ENCODE measurements around the gene SLC47A1.
"Not testable (repeated sequence)": the region's sequence is repeated elsewhere in the genome, so short reads cannot be mapped to it uniquely, and the experiment has no call there.

The SLC47A1 gene

DNA sequence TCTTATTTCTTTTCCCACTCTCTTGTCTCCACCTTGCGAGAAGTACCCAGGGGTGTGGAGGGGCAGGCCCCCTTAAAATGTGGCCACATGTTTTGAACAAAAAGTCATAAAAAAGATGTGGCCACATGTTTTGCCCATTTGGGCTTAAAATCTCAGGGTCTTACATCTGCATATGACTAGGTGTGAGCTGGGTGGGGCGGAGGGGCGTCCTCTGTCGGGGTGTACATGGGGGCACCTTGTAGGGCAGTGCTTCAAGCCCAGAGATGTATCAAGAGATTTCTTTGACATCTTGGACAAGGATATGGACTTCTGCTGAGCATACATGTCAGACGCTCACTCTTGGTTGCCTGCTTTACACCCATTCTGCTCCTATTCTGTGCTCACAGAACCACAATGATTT is 13.0 kb upstream of the SLC47A1 start:
- DNase-seq: no peak

DNA sequence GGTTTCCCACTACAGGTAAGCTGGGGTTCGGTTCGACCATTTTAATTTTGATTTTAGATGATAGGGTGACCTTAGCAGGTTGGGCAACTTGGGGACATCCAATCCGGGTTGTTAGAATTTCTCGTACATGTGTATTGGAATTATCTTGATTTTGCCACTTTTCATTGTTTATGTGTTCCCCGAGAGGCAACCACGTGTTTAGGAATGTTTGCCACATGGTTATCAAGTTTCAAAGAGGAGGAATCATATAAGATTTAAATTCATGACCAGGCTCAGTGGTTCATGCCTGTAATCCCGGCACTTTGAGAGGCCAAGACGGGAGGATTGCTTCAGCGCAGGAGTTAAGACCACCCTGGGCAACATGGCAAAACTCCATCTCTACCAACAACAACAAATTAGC is 10.0 kb upstream of the SLC47A1 start:
- DNase-seq: no peak

DNA sequence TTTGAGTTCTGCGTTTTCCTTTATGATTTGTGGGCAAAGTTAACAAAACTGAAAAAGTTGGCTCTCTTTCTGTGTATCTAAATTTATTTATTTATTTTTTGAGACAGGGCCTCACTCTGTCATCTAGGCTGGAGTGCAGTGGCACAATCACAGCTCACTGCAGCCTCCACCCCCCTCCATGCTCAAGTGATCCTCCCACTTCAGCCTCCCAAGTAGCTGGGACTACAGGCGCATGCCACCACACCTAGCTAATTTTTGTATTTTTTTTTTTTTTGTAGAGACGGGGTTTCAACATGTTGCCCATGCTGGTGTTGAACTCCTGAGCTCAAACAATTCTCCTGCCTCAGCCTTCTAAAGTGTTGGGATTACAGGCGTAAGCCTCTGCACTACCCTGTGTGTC is 6.7 kb upstream of the SLC47A1 start:
- DNase-seq: not testable (repeated sequence)

DNA sequence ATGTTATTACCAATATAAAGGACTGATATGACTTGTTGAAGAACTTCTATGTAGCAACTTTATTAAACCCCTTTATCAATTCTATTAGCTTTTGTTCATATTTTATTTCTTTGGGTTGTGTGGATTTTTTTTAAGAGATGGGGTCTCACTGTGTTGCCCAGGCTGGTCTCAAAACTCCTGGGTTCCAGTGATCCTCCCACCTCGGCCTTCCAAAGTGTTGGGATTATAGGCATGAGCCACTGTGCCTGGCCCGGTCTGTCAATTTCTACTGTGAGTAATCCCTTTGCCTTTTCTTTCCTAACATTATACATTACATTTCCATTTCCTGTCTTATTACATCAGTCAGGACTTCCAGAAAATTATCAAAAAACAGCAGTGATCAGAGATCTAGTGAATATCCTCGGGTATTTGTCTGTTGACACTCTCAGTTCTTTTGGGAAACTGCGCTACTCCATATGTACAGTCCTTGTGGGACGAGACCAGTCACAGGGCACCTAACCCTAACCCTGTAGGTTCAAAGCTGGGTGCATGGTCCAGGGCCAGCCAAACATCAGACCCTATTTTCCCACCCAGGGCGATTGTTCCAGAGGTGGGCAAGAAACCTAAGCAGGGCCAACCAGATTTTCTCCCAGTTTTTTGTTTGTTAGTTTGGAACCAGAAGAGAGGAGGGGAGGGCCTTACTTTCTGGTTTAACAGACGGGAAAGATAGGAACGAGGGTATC is 1.7 kb upstream of the SLC47A1 start:
- DNase-seq: no peak

DNA sequence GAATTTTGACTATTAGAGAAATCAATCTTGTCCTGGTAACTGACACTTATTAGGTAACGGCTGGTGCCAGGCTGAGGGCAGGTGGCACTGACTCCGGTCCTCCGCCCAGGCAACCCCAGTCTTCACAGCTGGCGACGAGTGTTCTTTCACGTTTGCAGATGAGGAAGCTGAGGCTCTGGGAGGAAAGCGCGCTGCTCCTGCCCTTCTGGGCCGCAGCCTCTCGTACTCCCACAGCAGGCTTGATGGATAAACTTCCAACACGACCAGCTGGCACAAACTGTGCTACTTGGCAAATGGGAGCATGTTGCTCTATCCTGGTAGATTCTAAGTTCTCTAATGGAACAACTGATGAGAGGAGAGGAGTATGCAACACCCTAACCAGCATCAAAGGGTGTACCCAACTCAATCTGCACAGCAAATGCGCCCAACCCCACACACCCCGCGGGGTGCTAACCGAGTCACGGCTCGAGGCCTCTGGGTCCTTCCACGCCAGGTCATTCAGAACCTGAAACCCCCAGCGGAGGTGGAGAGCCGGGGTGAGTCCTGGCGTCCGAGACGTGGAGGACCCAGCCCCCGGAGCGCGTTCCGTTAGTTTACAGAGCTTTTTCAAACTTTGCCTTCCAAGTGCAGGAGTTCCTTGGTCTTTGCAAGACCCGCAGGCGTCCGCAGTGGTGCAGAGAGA is 477 bp upstream of the SLC47A1 start:
- no peak for DNase-seq

DNA sequence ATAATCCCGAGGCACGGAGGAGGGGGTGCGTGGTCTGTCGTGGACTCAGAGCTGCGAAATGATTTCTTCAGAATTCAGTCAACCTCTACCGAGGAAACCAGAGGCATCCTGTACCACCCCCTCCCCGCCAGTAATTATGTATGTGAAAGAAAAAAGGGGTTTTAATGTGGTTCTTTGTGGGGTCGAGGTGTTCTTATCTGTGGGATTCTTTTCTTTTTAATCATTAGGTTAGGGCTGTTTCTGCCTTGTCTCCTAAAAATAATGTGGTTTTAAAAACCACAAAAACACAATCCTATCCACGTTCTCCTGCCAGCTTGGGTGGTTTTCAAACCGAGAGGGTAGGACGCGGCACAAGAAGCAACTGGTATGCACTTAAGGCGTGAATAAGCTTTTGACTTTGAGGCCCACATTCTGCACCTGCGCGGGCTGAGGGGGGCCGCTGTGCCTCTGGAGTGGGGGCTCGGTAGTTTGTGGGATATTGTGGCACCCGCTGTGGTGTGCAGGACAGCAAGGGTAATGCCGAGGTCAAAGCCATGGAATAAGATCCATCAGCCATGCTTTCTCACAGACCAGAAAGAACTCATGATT is 1.0 kb downstream of the SLC47A1 start:
- DNase-seq: no peak

DNA sequence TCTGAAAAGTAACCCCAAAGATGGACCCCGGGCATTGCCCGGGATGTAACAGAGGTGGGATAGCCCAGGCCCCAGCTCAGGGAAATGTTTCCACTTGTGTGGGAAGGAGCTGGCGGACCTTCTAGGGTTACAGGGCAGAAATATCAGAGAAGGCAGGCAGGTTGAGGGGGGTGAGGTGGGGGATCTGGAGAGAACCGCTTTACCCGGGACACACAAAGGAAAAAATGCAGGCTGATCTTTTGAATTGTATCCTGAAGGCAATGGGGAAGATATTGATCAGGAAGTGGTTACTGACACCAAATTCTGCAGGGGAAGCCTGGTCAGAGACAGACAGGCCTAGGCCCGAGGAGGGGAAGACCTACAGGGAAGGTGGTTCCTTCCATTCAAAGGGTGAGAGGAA is 3.5 kb downstream of the SLC47A1 start:
- DNase-seq: no peak

DNA sequence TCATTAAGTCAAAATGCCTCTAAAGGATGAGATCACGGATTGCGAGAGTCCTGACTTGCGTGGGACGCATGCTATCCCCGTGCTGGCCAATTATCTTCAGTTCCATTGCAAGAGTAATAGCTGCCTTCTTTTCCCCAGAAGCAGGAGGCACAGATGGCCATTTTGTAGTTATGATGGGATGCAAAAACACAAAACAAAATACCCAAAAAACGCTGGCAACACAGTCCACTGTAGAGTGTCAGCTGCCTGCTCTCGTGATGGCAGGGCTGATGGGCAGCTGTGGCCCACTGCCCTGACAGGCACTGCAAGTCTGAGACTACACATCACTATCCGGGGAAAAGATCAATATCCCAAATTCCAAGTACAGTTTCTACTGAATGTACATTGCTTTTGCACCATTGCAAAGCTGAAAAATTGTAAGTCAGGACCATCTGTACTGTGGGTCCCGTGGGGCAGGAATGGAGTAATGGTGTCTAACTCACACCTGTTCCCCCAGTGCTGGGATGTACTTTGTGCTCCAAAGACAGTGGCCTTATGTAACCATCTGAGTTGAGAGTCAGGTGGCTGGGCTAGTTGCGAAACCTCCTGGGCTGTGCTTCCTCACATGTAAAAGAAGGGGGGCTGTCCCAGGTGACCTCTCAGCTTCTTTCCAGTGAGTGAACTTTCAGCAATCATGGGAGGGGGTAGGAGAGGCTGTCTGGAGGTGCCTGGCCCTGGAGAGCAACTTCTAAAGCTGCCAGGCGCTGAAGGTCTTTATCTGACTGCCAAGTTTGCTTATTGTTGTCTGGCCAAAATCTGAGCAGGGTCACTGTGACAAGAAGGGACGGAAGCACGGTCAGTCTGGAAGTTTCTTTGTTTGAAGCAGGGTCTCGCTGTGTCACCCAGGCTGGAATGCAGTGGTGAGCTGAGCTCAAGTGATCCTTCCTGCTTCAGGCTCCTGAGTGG is 4.7 kb downstream of the SLC47A1 start:
- DNase-seq: no peak

DNA sequence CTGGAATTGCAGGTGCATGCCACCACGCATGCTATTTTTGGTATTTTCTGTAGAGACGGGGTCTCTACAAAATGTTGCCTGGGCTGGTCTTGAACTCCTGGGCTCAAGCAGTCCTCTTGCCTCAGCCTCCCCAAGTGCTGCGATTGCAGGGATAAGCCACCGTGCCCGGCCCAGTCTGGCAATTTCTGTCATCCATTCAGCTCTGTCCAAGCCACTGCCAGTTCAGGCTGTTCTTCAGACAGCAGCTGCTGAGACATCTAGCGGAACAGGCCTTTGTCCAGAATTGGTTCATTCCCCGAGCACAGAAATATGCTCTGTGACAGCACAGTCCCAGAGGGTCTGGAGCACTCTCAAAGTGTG is 5.4 kb downstream of the SLC47A1 start:
- DNase-seq: no peak

DNA sequence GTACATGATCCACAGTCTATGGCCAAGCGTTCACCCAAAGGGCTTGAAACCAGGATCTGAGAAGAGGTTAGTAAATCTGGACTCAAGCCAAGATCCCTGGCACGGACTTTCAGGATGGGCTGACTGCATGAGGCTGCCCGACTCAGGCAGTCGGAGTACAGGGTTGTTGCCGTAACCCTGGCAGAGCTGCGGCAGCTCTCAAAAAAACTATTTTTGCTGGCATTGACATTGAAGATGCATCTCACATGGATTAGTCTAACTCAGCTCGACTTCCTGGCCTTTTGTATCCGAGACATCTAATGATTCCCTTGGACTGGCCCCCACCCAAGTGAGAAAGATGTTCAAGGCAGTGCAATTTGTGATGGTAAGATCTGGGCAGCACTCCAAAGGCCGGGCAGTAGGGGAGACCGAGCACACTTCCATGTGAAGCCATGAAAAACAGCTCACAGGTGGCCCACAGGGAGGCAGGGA is 6.2 kb downstream of the SLC47A1 start:
- DNase-seq: no peak

DNA sequence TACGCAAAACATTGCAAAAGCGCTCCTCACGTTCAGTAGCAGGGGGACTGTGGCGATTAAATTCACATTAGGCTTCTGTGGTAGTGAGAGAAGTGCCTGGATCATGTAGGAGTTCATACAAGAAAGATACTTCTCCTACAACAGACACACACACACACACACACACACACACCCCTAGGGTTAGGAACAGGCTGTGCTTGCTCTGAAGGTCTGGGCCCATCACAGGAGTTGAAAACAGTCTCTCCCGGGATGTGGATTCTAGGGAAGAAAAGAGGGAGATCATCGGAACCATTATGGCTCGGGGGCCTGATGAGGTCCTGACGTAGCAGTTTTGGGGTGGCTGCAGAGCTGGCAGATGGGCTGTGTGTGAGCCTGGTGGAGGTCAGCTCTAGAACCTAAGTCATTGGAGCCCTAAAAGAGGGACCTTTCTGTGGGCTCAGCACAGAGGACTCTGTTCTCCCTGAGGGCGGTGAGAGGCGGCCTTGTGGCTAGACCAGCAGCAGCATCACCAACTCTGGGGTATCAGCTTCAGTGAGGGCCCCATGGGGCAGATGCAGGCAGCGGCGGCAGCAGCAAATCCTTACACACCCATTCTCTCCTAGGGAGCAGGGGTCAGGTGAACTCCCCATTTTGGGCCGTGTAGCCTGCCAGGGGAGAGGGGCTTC is 7.2 kb downstream of the SLC47A1 start:
- DNase-seq: no peak

DNA sequence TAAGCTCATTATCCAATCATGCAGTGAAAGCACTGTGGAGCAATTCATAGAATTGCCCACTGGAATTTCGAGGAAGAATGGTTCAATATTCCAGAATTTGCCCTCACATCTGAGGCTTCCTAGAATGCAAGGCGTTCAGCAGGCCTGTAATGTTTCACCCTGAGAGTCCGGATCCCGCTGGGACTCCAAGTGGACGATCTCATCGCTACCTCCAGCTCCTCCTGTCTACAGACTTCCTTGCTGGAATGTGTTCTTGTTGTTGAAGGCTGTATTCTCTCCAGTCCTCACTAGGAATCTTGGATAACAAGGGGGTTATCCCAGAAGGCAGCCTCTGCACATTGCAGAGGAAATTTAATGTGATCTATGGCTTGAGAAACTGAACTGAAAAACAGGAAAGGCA is 7.8 kb downstream of the SLC47A1 start:
- no peak for DNase-seq

DNA sequence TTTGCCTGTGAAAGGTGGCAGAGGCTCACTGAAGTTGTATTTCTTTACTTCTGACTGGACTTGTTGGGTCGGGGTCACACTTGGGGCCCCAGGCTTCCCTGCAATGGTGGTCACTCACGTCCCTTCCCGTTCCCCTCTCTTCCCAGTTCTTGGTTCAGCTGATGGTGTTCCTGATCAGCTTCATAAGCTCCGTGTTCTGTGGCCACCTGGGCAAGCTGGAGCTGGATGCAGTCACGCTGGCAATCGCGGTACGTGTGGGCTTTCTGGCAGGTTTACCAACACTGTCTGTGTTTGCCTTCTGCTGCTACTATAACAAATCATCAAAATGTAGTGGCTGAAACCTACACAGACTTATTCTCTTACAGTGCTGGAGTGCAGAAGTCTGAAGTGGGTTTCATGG is 8.6 kb downstream of the SLC47A1 start:
- no peak for DNase-seq

DNA sequence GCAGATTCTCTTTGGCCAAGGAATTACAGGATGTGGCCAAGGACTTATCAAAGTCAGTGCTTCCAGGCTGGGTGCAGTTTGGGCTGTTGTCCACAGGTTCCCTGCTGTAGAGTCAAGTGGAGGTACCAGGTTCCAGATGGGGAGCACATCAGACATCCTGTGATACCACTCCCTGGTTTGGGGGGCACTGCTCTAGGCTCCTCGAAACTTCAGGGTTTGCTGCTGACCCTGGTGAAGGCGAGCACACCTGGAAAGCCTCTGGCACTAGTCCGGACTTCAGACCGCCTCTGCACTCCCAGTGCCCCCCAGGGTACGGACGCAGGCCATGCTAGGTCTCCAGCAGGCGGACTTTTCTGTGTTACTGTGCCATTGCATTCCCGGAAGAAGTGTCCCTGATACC is 10.7 kb downstream of the SLC47A1 start:
- DNase-seq: no peak

DNA sequence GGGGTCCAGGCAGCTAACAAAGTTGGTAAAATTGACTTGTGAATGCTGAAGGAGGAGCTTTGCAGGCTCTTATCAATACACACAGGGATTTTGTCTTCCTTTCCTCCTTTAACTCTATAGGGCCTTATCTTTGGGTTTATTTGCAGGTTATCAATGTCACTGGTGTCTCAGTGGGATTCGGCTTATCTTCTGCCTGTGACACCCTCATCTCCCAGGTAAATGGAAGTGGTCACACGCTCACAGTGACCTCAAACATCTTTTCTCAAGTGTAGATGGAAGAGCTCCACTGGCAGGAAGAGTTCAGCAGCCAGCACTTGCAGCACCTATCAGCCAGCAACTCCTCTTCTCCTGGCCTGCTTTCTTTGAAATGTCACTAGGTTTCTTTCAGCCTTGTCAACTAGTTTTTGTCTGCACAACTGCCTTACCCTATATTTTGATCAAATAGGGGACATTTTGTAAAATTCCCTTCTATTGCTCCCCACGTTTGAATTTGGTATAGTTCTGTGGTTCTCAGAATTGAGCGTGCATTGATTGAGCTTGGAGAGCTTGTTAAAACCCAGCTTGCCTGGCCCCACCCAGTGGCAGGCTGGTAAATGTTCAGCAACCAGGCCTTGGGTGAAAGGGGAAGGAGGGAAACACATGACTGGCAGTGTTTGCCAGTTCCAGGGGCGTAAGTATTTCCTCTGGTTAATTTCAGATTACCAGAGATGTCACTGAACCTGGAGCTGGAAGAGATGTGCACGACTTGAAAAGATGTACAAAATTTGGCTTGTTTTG is 12.8 kb downstream of the SLC47A1 start:
- DNase-seq: no peak

DNA sequence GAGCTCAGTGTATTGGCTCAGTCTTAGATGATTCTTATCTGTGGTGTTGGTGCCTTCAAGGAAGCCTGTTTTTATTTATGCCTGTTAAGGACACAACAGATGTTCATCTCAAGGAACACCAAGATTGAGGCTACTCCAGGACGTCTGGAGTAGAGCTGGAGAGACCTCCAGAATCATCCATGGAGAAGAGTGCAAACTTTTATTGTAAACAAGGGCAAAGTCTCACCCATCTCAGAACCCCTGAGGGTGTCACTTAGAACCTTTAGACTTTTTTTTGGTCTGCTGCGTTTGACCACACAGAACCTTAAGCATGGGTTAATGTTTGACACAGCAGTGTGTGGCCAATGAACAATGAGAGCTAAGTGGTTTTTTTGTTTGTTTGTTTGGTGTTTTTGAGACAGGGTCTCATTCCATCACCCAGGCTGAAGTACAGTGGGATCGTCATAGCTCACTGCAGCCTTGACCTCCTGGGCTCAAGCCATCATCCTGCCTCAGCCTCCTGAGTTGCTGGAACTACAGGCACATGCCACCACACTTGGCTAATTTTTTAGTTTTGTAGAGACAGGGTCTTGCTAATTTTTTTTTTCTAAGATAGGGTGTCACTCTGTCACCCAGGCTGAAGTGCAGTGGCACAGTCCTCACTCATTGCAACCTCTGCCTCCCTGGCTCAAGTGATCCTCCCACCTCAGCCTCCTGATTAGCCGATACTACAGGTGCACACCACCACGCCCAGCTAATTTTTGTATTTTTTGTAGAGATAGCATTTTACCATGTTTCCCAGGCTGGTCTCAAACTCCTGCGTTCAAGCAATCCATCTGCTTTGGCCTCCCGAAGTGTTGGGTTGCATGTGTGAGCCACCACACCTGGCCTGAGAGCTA is 16.3 kb downstream of the SLC47A1 start:
- DNase-seq: no peak

DNA sequence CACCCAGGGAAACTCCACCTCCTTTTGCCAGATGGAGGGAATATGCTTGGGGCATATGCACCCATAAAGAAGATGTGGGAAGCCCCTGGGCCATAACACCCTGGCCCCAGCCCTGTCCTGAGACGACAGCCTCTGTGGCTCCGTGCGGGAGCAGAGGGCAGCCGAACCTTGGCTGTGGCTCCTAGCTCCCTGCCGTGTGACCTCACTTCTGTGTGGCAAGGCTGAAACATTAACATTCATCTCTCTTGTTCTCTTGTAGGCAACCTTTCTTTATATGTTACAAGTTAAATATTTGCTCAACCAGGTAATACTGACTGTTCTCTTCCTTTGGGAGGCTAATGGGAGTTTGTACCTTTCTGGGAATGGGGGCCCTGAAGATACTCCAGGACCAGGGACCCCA is 17.5 kb downstream of the SLC47A1 start:
- no peak for DNase-seq

DNA sequence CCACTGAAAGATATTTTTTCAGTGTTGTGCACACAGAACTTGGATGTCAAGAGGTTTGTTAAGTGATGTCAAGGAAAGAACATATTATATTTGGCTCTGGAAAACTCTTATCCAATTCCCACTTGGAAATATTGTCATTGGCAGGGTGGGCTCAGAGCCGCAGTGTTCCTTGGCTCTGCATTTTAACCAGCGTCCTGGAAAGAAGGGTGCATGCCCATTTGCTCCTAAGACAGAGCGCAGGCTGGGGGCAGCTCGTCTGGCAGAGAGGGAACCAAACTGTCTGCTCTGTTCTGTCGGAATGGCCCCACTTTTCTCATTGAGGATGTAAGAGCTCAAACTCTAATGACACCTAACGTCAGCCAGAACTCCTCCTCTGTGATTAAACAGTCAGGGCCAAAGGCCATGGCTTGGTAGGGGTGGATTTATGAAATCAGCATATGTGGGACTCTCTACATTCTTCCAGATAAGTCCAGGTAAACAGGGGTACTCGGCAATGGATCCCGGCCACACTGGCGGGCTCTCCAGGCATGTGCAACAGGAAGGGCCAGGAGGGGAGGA is 18.0 kb downstream of the SLC47A1 start:
- no peak for DNase-seq

DNA sequence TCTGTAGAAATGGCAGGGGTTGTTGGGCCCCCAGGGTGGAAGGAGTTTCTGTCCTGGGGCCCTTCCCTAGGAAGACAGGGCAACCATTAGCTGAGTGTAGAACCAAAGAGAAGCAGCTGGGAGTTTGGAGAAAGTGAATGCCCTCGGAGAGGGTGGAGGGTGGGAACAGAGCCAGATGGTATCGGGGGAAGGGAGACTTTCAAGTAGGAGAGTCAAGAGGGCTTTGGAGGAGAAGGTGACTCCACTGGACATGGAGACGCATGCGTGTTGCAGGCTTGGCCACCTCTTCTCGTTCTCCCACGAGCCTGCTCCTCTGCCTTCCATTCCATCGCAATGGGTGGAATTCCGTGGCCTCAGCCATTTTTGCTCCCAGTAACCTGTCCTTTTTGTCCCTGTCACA is 19.4 kb downstream of the SLC47A1 start:
- no peak for DNase-seq

DNA sequence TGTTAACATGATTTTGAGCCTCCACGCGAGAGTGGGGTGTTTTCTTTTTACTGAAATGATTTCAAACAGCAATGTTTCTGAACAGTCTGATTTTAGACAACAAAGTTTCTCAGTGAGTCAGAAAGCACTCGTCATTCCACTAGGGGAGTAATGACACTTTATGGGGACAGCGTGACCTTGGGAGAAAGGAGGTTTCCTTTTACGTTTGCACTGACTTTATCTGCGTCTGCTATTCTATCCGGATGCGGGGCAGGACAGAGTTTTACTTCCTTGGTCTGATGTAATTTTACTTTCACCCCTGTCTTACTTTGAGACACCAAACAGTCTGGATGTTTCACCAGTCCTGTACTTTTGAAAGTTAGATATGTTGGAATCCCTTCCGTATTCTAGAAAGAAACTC is 20.7 kb downstream of the SLC47A1 start:
- DNase-seq: no peak

DNA sequence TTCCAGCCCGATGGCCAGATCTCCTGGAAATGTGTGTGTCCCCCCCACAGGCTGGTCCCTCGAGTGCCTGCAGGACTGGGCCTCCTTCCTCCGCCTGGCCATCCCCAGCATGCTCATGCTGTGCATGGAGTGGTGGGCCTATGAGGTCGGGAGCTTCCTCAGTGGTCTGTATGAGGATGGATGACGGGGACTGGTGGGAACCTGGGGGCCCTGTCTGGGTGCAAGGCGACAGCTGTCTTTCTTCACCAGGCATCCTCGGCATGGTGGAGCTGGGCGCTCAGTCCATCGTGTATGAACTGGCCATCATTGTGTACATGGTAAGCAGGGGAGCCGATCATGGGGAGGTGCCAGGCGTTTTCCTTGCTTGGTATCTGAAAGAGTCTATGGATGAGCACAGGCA is 22.1 kb downstream of the SLC47A1 start:
- no peak for DNase-seq
